ENCODE results near the gene SMPD1. TPM values are rescaled to one million over a fixed set of nuclear protein-coding genes. Genes with fewer than 3 reads are reported as not detected.

Gene SMPD1
- total and polyA plus RNA-seq, 2 of the 8 experiments (the other 6 are each of a cell fraction or from before 2014, with no cell fraction given), result 1.9 to 2.4 TPM

- TF ChIP-seq ASH2L (IDR thresholded peaks at IDR 0.05; ENCODE audit: low read length), result peak; percentile 40
- peak; percentile 98 for TF ChIP-seq EGR1 (IDR thresholded peaks at IDR 0.05; ENCODE audit: borderline replicate concordance, low read depth, low read length)
- peak; percentile 79 for TF ChIP-seq MAX (IDR thresholded peaks at IDR 0.05)
- peak; percentile 75 for TF ChIP-seq KDM4A (IDR thresholded peaks at IDR 0.05; ENCODE audit: low read depth, low read length, severe bottlenecking)
- peak; percentile 82 for TF ChIP-seq TEAD4 (IDR thresholded peaks at IDR 0.05; ENCODE audit: low read depth, low read length)
- no peak for TF ChIP-seq YY1 (IDR thresholded peaks at IDR 0.05; ENCODE audit: low read depth, low read length)
- TF ChIP-seq POU5F1 (IDR thresholded peaks at IDR 0.05; ENCODE audit: low read depth, low read length), result no peak
- no peak for TF ChIP-seq HDAC6 (IDR thresholded peaks at IDR 0.05; ENCODE audit: low read depth, low read length)
- TF ChIP-seq SIX5 (IDR thresholded peaks at IDR 0.05; ENCODE audit: low read depth, low read length), result no peak
- peak; percentile 25; the same call in 1 of the 2 replicates for TF ChIP-seq CHD2 (IDR thresholded peaks at IDR 0.05; ENCODE audit: low read length)
- TF ChIP-seq POLR2A (IDR thresholded peaks at IDR 0.05; ENCODE audit: control extremely low read depth in 1 of 2, low read depth in 2 of 2, low read length in 2 of 2), result 0 out of 3 replicates have a peak, but pooled peaks of 1 of the 2 experiments have one; percentile 26
- peak in 1 of 2 experiments; percentile 77; a peak in 1 of 4 replicates for TF ChIP-seq HDAC2 (IDR thresholded peaks at IDR 0.05; ENCODE audit: borderline replicate concordance in 1 of 2, low read depth in 2 of 2, low read length in 2 of 2)
- no peak for TF ChIP-seq ATF3 (IDR thresholded peaks at IDR 0.05; ENCODE audit: insufficient read depth, low read depth, low read length)
- TF ChIP-seq SIN3A (conservative IDR thresholded peaks at IDR 0.05 in 1 of 2, IDR thresholded peaks at IDR 0.05 in 1 of 2; ENCODE audit: low read depth in 1 of 2, low read length in 2 of 2), result peak; percentile 96 to 98
- no peak for TF ChIP-seq CBX5 (IDR thresholded peaks at IDR 0.05; ENCODE audit: low read depth, low read length)
- peak; percentile 86 for TF ChIP-seq CTBP2 (IDR thresholded peaks at IDR 0.05; ENCODE audit: borderline replicate concordance, insufficient read depth, insufficient read length, low read length)
Measured at GRCh38 chr11:6389905-6390717, at the start of gene SMPD1 (continued).
